Measurements from ENCODE around the gene SERPINA3.

GRCh38 chr14:94638961-94639817 is 27.0 kb downstream of the SERPINA3 start:
- TF ChIP-seq, protein P1, sequence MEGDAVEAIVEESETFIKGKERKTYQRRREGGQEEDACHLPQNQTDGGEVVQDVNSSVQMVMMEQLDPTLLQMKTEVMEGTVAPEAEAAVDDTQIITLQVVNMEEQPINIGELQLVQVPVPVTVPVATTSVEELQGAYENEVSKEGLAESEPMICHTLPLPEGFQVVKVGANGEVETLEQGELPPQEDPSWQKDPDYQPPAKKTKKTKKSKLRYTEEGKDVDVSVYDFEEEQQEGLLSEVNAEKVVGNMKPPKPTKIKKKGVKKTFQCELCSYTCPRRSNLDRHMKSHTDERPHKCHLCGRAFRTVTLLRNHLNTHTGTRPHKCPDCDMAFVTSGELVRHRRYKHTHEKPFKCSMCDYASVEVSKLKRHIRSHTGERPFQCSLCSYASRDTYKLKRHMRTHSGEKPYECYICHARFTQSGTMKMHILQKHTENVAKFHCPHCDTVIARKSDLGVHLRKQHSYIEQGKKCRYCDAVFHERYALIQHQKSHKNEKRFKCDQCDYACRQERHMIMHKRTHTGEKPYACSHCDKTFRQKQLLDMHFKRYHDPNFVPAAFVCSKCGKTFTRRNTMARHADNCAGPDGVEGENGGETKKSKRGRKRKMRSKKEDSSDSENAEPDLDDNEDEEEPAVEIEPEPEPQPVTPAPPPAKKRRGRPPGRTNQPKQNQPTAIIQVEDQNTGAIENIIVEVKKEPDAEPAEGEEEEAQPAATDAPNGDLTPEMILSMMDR (IDR thresholded peaks at IDR 0.05): no peak
- no peak for TF ChIP-seq EZH2 (IDR thresholded peaks at IDR 0.05)
- no peak for TF ChIP-seq EZH2phosphoT487 (IDR thresholded peaks at IDR 0.05)
